HG03460 (cell line): ENCODE data around the gene TNC.

Source experiments
- ATAC-seq: cut with Tn5 transposase; IDR thresholded peaks from one replicate; pipeline ENCODE4 v1.9.1; 2021; ENCODE audit not compliant: unreplicated experiment

Gene TNC

DNA sequence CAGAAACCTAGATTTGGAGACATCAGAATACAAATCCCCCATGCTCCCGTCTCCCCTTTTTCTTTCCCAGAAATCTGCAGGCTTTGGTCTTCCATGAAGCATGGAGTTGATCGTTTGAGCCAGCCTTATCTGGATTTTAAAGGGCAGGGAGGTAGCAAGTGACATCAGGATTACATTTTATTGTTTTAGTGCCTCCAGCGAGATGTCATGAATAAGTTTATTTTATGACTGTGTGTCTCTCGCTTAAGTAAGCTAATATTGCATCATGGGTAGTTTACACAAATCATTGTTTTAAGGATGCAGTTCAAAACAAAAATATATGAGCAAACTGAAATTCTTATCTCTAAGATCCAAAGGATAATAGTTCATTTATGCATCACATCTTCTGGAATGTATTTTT, 136.9 kb downstream of the TNC start:
- ATAC-seq = no peak

DNA sequence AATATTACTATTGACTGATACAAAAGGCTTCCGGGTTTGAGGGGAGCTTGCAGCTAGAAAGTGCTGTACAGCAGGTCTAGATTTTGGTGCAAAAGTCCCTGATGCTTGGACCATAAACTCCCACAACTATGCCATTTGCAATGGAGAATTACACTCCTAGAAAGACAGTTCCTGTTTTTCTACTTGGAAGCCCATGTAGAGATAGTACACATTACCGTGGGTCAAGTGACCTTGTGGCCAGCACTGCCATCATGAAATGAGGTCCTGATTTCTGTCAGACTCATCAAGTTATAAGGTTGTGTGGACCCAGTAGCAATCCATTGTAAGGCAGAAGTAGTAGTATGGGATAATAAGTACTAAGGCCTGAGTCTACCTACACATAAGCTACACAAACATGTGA, 144.7 kb downstream of the TNC start:
- no peak for ATAC-seq

GRCh38 chr9:114972510-114973136, 145.3 kb downstream of the TNC start:
- ATAC-seq = no peak
